ENCODE data around the gene SCN2A.
"Not testable (repeated sequence)": the region's sequence is repeated elsewhere in the genome, so short reads cannot be mapped to it uniquely, and the experiment has no call there.

Gene SCN2A

DNA sequence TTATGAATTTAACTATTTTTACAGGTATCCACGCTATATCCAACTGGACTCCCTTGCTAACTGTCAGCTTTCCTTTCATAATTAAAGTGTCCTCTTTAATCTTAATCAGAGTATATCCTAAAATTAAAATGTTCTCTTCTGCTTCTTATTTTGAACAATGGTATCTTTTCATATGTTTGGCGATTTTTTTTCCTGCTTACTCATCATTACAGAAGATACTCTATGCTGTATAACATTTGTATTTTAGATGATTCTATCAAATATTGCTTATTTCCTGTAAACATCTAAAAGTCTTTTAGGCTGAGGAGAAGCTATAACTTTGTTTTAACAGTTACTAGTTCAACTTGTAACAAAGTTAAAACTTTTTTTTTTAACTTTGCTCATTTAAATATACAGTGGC is 17.4 kb downstream of the SCN2A start:
- no peak for DNase-seq

DNA sequence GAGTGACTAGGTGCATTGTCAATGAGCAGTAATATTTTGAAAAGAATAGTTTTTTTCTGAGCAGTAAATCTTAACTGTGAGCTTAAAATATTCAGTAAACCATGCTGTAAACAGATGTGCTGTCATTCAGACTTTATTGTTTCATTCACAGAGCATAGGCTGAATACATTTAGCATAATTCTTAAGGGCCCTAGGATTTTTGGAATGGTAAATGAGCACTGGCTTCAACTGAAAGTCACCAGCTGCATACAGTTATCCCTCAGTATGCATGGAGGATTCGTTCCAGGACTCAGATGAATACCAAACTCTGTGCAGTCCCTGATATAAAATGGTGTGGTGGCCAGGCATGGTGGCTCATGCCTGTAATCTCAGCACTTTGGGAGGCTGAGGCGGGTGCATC is 21.1 kb downstream of the SCN2A start:
- DNase-seq = not testable (repeated sequence)

GRCh38 chr2:165268754-165269153 is 29.5 kb downstream of the SCN2A start:
- no peak for DNase-seq

- no peak for DNase-seq
These were observed 34.0 kb downstream of the SCN2A start for GRCh38 chr2:165273176-165273575.

DNA sequence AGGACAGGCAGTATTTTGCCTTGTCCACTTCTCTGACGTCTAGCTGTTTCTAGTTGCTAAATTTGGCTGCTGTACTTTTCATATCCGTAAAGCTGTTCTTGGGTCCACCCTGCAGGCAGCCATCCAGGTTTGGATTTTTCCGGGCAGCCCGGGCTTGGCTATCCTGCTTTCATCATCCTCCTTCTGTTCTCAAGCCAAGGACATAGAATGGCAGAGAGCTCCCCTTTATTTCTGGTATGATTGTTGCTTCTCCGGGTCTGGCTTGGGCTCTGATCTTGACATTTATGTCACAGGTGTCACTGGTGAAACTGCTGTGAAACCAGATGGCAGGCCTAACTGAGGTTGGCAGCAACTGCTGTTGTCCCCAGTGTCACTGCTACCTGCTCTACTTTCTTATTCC is 35.5 kb downstream of the SCN2A start:
- DNase-seq = no peak

DNA sequence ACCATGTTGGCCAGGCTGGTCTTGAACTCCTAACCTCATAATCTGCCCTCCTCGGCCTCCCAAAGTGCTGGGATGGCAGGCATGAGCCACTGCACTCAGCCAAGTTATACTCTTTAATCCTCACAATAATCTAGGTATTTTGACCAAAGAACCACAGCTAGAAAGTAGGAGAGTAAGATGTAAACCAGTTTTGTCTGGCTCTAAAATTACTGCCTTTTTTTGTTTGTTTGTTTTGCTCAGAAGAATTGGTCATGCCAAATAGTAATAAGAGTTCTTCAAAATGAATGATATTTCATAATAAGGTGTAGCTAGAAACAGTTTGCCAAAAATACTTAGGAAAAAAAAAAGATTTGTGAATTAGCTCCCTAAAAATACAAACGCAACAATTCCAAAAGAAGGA is 36.7 kb downstream of the SCN2A start:
- DNase-seq = no peak

DNA sequence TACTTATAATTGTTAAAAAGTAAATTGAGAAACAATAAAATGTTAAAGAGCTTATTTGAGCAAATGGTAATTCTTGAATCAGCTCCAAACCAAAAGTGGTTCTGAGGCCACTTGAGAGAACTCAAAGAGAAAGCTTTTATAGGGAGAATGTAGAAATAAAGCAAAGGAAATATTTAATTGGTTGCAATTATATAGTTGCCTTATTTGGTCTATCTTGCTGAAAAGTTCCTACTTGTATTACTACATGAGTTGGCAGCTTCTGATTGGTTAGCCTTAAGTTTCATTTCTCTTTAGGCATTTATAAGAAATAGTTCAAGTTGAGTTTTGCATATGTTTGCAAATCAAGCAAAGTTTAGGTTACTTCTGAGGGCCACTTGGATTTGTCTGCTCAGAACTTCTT is 38.1 kb downstream of the SCN2A start:
- no peak for DNase-seq

- no peak for DNase-seq
These were observed 38.8 kb downstream of the SCN2A start for GRCh38 chr2:165277860-165278656.

- DNase-seq = no peak
These were observed 41.1 kb downstream of the SCN2A start for GRCh38 chr2:165280356-165280755.

GRCh38 chr2:165281387-165281786 is 42.2 kb downstream of the SCN2A start:
- DNase-seq = no peak

- no peak for DNase-seq
These were observed 44.1 kb downstream of the SCN2A start for GRCh38 chr2:165283342-165283741.

- no peak for DNase-seq
These were observed 48.0 kb downstream of the SCN2A start for GRCh38 chr2:165287094-165287778.

DNA sequence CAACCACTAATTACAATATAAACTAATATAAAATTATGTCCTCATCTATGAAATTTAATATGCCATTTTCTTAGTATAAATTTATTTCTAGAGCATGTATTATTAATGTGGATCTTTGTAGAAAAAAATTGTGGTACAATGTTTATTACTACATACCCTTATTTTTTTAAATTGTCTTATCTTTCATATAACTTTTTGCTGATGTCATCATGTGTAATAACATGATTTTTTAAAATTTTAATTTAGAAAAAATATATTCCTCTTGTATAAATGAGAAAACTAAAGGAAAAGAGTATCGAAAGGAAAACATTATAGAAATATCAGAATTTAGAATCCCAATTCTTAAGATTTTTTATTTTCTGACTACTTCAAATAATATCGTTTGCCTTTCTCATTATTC is 49.9 kb downstream of the SCN2A start:
- no peak for DNase-seq

GRCh38 chr2:165293440-165294420 is 54.5 kb downstream of the SCN2A start:
- peak; percentile 96 for DNase-seq

GRCh38 chr2:165294912-165295311 is 55.7 kb downstream of the SCN2A start:
- no peak for DNase-seq

DNA sequence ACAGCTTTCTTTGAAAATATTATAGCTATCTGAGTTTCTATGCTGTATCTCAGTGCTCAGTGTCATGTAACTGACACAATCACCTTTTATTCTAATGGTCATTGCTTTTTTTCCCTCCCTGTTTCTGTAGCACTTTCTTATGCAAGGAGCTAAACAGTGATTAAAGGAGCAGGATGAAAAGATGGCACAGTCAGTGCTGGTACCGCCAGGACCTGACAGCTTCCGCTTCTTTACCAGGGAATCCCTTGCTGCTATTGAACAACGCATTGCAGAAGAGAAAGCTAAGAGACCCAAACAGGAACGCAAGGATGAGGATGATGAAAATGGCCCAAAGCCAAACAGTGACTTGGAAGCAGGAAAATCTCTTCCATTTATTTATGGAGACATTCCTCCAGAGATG is 56.4 kb downstream of the SCN2A start:
- DNase-seq = no peak

- no peak for DNase-seq
These were observed 66.3 kb downstream of the SCN2A start for GRCh38 chr2:165305391-165306096.

DNA sequence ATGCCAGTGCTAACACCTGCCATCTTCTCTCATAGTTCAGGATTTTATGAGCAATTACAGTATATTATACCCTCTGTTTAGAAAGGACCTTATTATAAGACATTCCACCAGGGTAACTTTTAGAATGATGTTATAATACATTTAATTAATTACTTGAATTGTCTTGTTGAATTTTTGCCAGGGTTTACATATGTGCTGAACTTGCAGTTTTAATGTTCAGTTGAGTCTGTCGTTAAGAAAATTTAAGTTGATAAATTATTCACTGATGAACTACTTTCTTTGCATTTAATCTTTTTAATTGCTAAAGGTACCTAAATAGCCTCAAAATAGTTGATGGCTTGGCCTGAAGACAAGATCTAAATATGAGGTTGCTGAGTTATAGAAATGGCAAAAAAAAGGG is 68.1 kb downstream of the SCN2A start:
- DNase-seq = no peak

GRCh38 chr2:165311949-165312348 is 72.7 kb downstream of the SCN2A start:
- DNase-seq = no peak

DNA sequence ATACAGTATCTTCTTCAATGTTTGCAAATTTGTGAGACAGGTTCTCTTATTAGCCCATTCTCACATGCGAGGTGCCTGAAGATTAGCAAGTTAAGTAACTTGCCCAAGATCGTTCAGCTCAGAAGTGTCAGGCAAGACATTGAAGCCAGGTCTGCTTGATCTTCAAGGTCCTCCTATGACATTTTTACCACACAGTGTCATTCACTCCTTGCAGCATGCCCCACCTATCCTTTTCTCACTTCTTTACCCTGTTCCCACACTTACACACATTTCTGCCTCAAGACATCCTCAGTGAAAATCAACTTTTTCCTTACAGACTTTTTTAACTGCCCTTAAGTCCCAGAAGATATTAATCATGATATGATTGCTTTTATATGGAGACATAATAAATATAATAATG is 73.8 kb downstream of the SCN2A start:
- DNase-seq = no peak

DNA sequence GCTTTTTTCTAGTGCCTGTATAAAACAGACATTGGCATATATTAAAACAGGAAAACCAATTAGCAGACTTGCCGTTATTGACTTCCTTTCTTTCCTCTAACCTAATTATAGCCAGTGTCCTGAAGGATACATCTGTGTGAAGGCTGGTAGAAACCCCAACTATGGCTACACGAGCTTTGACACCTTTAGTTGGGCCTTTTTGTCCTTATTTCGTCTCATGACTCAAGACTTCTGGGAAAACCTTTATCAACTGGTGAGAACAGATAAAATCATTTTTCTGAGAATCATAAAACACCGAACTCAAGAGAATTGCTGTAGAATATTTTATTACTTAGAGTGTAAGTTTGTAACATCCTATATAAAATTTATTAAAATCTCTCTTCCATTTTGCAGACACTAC is 74.3 kb downstream of the SCN2A start:
- DNase-seq = peak; percentile 52

DNA sequence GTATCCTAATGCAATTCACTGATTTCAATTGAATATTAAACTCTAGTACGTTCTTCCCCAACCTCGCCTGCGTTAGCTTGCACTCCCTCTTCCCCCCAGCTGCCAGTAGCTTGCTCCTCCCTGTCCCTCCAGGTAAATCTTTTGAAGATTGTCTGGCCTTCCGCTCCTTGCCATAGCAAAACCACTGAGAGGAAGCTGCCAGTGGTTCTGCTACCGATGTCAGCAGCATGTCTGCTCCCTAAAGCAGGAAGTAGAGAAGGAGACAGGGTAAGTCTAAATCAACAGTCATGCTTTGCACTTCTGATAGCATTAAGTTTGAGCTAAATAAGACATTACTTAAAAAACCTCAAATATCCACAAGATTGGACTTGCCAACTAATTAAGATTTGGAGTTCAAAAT is 89.1 kb downstream of the SCN2A start:
- DNase-seq = peak; percentile 48

DNA sequence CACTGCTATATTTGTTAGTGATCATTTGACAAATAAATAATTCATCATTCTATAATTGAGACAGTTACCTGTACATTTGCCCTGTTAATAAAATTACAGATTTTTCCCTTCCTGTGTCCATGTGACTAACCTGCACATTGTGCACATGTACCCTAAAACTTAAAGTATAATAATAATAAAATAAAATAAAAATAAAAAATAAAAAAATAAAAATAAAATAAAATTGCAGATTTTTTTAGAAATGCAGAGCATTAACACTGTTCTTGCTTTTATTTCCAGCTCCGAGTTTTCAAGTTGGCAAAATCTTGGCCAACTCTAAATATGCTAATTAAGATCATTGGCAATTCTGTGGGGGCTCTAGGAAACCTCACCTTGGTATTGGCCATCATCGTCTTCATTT is 105.1 kb downstream of the SCN2A start:
- DNase-seq = not testable (repeated sequence)
